M059J (cell line): ENCODE data around the gene FAM76A. TPM values are rescaled to one million over a fixed set of nuclear protein-coding genes. Genes with fewer than 3 reads are reported as not detected.
A peak's percentile ranks its signal among the peaks of the same experiment; 100 is the strongest.
"Not testable (repeated sequence)": the region's sequence is repeated elsewhere in the genome, so short reads cannot be mapped to it uniquely, and the experiment has no call there.

Source experiments
- DNase-seq: peaks from one replicate; pipeline ENCODE4 v3.0.0-alpha.2; 2012; ENCODE audit warnings: low read depth
- total RNA-seq: library from RNA; depleted of rRNA; stranded (reverse); fragments of >200 nt; shearing (Covaris generic); gene quantifications from 2 replicates; pipeline ENCODE4 v1.2.3, GENCODE V29; 2014; rRNA removed

FAM76A gene
- total RNA-seq, result 22.7 and 26.4 TPM in 2 replicates

DNA sequence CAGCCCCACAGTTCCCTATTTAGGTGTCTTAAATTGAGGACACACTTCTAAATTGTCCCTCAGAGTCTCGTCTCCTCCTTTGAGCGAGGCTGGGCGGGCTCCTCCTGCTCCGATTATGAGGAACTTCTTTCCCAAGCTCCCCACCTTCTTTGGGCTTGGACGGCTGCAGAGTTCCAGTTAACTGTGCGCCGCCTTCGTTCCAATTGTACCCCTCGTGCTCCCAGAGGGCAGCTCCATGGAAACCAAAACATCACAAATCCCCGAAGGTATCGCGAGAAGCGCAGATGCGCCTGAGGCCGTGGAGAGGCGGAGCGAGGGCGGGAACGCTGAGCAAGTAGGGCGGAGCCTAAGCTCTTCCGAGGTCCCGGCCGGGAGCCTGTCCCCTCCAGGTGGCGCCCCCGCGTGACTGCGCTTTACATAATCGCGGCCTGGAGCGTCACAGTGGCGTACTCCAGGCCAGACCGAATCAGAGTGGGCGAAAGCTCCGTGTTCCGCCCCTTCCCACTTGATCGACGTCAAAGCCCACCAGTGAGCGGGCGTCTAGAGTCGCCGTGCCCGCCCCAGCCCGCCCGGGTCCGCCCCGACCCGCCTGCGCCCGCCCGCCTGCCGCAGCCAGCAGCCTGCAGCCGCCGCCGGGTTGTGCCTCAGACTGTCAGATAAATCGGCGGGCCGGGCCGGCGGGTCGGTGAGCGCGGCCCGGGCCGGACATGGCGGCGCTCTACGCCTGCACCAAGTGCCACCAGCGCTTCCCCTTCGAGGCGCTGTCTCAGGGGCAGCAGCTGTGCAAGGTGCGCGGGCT is at the start of gene FAM76A:
Gene FAM76A (plus strand): TSS at position 588 of the 799 bp plus-strand sequence. CDS start 120 bp downstream, at position 708.
- peak; percentile 98 for DNase-seq

DNA sequence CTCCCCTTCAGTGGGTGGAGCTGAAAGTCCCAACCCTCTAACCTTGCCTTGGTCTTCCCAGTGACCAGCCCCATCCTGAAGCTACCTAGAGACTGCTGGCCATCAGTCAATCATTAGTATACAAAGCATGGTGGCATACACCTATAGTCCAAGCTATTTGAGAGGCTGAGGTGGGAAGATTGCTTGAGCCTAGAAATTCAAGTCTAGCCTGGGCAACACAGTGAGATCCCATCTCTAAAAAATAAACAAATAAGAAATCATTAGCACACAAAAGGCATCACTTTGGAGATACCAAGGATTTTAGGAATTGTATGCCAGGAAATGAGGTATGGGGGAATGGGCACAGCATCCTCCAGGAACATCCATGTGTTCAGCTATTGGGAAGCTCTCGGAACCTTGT is 49.4 kb upstream of the FAM76A start:
- DNase-seq, result no peak

DNA sequence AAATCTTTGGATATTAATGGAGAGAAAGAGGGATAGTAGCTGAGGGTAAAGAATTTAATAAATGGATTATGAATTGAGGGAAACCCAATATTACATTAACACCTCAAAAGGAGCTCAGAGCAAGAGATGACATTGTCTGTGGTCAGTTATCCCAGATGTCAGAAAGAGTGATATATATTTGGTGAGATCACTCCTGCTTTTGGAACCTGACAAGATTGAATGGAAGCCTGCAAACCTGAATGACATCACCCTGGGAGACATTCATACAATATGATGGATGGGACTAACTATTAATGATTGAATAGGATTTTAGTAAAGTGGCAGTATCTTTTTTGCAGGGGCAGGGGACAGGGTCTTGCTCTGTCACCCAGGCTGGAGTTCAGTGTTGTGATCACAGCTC is 47.0 kb upstream of the FAM76A start:
- DNase-seq, result no peak

DNA sequence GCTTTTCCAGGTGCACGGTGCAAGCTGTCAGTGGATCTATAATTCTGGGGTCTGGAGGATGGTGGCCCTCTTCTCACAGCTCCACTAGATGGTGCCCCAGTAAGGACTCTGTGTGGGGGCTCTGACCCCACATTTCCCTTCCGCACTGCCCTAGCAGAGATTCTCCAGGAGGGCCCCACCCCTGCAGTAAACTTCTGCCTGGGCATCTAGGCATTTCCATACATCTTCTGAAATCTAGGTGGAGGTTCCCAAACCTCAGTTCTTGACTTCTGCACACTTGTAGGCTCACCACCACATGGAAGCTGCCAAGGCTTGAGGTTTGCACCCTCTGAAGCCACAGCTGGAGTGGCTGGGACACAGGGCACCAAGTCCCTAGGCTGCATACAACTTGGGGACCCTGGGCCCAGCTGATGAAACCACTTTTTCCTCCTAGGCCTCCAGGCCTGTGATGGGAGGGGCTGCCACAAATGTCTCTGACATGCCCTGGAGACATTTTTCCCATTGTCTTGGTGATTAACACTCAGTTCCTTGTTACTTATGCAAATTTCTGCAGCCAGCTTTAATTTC is 45.5 kb upstream of the FAM76A start:
- not testable (repeated sequence) for DNase-seq

DNA sequence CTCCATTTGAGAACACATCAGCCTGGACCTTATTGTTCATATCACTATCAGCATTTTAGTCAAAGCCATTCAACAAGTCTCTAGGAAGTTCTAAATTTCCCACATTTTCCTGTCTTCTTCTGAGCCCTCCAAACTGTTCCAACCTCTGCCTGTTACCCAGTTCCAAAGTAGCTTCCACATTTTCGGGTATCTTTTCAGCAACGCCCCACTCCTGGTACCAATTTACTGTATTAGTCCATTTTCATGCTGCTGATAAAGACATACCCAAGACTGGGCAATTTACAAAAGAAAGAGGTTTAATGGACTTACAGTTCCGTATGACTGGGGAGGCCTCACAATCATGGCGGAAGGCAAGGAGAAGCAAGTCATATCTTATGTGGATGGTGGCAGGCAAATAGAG is 44.2 kb upstream of the FAM76A start:
- not testable (repeated sequence) for DNase-seq

DNA sequence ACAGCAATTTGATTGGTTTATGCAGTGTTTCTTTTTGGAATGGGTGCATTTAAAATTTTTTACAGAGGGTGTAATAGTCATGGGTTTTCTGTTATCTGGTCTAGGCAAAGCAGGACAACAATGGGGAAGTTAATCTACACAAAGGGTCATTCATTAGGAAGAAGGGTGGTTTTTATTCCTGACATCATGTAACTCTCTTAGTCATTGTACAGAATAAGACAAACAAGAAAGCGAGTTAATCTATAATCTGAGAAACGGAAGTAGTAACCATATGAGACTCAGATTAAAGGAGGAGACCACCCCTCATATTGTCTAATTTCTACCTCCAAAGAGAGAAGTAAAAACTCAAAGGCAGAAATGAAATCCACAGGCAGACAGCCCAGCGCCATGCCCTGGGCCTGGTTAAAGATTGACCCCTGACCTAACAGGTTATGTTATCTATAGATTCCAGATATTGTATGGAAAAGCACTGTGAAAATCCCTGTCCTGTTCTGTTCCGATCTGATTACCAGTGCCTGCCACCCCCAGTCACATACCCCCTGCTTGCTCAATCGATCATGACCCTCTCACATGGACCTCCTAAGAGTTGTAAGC is 43.3 kb upstream of the FAM76A start:
- DNase-seq, result no peak

DNA sequence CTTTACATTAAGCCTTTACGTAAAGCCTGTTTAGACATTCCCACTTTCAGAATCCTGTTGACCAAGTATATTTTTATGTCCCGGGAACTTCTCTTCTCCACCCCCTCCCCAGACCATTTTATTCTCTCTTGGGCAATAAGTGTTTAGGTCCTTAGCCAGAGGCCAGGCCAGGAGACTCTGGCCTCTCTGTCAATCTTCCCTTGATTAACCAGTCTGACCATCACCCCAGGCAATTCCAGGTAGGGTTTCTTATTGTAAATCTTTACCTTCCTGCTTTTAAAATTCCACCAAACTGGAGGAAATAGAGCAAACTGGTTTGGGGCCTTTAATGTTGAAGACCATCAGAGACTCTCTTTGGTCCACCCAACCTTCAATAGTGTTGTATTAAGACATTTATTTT is 41.6 kb upstream of the FAM76A start:
- no peak for DNase-seq

DNA sequence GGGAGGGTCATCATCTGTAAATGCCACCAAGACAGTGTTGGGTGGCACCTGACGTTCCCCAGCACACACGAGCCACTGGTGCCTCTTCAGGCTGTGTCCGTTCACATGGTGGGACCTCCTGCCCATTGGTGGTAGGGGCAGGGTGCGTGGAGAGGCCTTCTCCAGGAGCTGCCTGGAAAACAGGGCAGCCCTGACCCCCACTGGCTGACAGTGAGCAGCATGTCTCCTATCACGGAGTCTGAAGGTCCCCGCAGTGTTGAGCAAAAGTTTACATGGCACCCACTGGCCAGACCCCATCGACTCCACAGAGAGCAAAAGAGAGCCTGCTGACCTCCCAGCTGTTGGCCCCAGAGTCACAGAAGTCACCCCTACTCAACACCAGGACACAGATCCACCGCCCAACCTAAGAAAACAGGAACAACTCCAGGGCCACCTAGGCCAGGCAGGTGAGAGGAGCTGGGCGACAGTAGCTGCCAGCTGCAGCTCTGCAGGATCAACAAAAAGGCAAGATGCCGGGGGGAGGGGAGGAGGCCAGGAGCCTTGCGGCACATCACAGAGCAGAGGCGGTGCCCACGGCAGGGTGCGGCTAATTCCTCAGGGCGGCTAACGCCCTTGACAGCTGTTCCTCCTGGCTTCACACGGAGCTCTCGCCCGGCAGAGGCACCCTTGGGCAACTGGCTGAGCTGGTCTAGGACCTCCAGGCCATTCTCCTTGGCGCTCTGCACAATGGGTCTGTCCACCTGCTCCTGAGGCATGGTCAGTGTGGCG is 39.4 kb upstream of the FAM76A start:
- no peak for DNase-seq

DNA sequence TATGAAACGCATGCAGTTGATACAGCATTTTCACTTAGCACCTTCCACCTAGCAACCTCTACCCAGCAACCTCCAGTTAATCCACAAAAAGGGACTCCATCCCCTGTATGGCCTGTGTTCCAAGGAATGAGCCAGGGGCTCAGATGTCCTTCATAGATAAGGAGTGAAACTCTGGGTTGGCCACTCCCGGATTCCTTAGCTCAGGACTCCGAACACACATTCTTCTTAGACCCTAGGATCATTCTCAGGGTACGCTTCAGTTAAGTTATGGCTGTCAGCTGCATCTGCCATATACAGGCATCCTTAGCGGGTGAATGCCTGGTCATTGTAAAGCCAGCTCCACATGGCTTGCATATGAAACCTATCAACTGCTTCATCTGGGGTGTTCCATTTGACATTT is 37.9 kb upstream of the FAM76A start:
- DNase-seq, result no peak

DNA sequence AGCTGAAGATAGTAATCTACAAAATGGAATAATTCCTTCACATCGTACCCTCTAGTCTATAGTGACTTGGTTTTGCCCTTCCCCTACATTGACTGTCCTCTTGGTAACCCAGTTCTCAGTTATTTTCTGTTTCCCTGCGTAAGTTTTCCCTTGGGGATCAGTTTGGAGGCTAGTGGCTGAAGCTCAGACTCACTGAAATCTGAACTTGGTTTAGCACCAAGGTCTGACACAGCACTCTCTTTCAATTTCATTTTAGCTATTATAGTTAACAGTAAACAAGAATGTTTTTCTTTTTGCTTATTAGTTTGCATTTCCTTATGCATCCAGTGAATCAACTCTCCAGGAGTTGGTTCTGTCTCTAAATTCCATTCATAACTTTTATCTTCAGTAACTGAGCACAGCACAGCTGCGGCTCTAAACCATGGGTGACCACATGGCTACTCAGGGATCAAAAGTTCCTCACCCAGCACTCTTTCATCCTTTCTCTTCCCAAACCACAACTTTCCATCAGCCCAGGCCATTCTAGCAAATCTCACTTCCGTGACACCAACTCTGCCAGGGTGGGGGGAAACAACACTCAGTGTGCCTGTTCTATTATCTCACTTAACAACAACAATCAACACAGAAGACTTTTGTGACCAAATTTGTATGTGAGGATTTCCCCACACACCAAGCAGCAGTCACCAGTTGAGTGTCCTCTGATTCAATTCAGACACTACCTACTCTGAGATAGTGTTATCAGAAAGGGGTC is 36.2 kb upstream of the FAM76A start:
- DNase-seq, result peak; percentile 79

DNA sequence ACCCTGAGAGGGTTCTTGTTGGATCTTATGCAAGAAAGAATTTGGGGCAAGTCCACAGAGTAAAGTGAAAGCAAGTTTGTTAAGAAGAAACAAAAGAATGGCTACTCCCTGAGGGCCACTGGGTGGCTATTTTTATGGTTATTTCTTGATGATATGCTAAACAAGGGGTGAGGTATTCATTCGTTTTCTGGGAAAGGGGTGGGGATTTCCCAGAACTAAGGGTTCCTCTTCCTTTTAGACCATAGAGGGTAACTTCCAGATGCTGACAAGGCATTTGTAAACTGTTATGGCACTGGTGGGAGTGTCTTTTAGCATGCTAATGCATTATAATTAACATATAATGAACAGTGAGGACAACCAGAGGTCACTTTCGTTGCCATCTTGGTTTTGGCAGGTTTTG is 35.6 kb upstream of the FAM76A start:
- no peak for DNase-seq

DNA sequence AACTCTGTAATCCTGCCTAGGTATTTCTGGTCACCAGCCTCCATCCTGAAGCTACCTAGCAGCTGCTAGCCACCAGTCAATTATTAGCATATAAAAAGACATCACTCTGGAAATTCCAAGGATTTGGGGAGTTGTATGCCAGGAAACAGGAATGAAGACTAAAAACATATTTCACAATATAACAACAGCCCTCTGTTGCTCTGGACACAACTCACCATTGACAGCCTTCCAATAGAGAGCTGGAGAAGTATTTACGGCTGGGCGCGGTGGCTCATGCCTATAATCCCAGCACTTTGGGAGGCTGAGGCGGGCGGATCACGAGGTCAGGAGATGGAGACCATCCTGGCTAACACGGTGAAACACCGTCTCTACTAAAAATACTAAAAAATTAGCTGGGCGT is 28.9 kb upstream of the FAM76A start:
- DNase-seq, result not testable (repeated sequence)

DNA sequence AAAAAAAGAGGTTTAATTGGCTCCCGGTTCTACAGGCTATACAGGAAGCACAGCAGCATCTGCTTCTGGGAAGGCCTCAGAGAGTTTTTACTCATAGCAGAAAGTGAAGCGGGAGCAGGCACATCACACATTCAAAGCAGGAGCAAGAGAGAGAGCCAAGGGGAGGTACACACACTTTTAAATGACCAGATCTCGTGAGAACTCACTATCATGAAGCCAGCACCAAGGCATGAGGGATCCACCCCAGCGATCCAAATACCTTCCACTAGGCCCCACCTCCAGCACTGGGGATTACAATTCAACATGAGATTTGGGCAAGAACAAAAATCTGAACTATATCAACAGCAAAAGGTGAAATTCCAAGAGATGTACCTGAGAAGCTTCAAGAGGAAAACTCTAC is 20.8 kb upstream of the FAM76A start:
- DNase-seq, result no peak

DNA sequence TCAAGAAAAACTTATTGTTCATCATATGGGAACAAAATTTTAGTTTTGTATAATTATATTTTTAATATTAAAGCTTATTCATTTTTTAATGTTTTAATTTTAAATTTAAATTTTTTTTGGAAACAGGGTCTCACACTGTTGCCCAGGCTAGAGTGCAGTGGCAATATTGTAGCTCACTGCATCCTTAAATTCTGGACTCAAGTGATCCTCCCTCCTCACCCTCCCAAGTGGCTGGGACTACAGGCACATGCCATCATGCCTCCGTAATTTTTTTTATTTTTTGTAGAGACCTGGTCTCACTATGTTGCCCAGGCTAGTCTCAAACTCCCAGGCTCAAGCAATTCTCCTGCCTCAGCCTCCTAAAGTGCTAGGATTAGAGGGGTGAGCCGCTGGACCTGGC is 20.2 kb upstream of the FAM76A start:
- DNase-seq, result no peak

DNA sequence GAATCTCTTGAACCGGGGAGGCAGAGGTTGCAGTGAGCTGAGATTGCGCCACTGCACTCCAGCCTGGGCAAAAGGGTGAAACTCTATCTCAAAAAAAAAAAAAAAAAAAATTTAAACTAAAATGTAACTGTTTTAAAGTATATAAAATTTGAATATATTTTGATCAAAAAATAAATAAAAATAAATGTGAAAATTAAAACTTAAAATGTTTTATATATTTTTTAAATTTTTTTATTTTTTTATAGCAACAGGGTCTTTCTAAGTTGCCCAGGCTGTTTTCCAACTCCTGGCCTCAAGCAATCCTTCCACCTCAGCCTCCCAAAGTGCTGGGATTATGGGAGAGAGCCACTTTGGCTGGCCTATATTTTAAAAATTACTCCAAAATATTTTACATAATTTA is 15.2 kb upstream of the FAM76A start:
- no peak for DNase-seq

DNA sequence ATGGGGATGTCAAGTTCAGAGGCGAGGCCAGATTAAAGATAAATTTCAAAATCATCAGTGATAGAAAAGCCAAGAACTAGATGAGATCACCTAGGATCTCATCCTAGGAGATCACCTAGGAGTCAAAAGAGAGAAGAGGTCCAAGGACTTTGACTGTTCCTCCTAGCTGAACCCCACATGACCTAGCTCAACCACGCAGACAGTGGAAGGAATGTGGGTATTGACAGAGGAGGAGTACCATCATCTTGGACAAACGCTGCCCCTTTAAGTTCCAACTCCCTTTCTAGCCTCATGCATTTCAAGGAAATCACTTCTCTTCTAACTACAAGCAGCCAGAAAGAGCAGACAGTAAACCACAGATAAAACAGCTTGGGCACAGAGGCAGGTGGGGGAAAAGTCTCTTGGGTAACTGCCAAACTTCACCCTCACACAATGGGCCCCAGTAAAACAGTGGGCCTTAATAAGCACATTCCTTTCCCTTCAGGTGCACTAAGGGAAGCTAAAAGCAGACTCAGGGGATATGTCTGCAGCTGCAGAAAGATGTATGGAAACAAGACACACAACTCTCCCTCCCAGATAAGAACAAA is 12.5 kb upstream of the FAM76A start:
- no peak for DNase-seq

DNA sequence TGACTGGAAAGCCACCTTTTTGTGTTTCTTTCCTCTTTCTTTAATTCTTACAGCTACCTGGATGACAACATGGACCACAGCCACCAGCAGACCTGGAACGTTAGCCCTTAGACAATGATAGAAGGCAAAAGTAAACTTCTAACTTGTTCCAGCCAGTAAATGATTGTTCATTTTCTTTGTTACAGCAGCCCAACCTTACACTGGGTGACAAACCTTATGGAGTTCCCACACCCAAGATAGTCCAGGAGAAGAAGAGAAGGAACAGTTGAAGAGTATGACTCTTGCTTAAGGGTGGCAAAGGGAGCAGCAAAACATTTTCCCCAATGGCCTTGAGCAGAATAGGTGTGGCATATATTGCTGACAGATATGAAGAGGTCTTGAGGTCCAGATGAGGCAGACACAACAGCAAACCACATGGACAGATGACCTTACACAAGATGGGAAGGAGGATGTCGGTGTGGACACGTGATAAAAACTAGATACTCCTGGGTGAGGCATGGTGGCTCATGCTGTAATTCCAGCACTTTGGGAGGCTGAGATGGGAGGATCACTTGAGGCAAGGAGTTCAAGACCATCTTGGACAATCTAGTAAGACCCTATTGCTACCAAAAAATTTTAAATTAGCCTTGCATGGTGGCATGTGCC is 11.8 kb upstream of the FAM76A start:
- DNase-seq, result no peak

DNA sequence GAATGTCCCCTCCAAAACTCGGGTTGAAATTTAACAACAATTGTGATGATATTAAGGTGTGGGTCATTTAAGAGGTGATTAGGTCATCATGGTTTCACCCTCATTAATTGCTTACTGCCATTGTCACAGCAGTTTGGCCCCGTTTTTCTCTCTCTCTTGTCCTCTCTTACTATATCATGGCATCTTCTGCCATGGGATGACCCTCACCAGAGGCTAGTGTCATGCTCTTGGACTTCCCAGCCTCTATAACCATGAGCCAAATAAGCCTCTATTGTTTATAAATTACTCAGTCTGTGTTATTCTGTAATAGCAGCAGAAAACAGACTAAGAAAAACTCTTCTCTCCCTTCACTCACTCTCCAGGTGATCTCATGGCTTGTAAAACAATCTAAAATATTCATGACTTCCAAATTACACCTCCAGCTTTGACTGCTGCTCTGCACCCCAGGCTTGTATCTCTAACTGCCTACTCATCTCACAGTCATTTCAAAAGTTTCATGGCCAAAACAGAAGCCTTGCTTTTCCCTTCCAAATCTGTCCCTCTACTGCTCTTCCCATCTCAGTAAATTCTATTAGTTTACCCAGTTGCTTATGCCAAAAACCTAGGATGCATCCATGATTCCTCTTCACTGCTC is 9.4 kb upstream of the FAM76A start:
- DNase-seq, result no peak

DNA sequence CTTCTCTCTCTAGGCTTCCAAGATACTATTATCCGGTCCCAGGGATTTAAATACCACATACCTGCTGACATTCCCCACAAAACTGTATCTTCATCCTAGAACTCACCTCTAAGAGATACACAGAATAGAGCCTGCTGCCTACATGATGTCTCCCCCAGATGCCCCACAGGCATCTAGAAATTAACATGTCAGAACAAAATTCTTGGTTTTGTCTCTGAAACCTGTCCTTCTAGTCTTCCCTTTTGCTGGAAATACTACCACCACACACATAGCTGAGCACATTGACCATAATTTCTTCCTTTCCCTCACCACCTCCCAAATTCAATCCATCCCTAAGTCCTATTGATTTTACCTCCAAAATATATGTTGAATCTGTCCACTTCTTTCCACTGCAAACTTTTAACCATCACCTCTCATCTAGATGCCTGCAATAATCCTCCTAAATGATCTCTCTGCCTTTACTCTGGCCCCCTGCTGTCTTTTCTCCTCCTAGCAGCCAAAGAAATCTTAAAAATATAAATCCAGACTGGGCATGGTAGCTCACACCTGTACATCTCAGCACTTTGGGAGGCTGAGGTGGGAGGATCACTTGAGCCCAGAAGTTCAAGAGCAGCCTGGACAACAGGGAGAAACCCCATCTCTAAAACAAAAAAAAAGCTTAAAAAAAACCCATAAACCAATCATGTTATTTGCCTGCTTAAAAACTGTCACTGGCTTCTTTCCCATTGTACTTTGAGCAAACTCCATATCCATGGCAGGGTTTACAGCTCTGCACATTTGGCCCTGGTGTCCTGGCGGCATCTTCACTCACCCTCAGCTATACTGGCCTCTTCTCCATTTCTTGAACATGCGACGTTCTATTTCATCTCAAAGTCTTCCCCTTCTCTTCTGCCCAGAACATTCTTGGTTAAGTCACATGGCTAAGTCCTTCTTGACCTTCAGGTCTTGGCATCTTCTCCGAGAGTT is 6.2 kb upstream of the FAM76A start:
- DNase-seq, result peak; percentile 20
